Prostate gland (tissue), 2 donors: Measurements from ENCODE around the gene BPTF. TPM values are rescaled to one million over a fixed set of nuclear protein-coding genes. Genes with fewer than 3 reads are reported as not detected.
"Not testable (repeated sequence)": the region's sequence is repeated elsewhere in the genome, so short reads cannot be mapped to it uniquely, and the experiment has no call there.

Experiments
- DNase-seq: peaks from one replicate; pipeline ENCODE4 v3.0.0-alpha.2; 2019; ENCODE audit warnings: low spot score
- H3K27ac ChIP-seq, 2 donors: fragments of 200-600 bp; sonication (generic); 2 replicates each; pipeline ENCODE4 v1.5.1; 2017 to 2019
- H3K27me3 ChIP-seq: fragments of 200-600 bp; sonication (generic); replicated peaks from 2 replicates; pipeline ENCODE4 v1.5.1; 2019; ENCODE audit not compliant: insufficient read depth
- H3K36me3 ChIP-seq, 2 donors: fragments of 200-600 bp; sonication (generic); 1 replicate in 1 of 2; 2 replicates in 1 of 2; pipeline versions ENCODE4 v1.5.1 to v1.8.1; 2017 to 2019
- H3K4me1 ChIP-seq: fragments of 200-600 bp; sonication (generic); replicated peaks from 2 replicates; pipeline ENCODE4 v1.5.1; 2019
- H3K4me3 ChIP-seq, 2 donors: fragments of 200-600 bp; sonication (generic); 2 replicates each; pipeline ENCODE4 v1.5.1; 2017 to 2019
- H3K9me3 ChIP-seq: fragments of 200-600 bp; sonication (generic); 2 replicates; pipeline ENCODE4 v1.5.1; 2017
- POLR2A ChIP-seq: fragments of 450-650 bp; IDR thresholded peaks from one replicate; pipeline ENCODE4 v1.6.1; 2016; ENCODE audit warnings: antibody characterized with exemption, mild to moderate bottlenecking
- POLR2AphosphoS5 ChIP-seq: sonication (generic); formaldehyde crosslinking; IDR thresholded peaks from one replicate; pipeline ENCODE4 v1.6.1; 2017; ENCODE audit warnings: antibody characterized with exemption
- WGBS: methylation state at CpG from one replicate; pipeline ENCODE4 v1.1.5; 2018; 5-methylcytosine and 5-hydroxymethylcytosine counted together
- intact Hi-C: fragments of 100-400 bp; cut with DNase I; formaldehyde crosslinking; loops from one replicate; pipeline ENCODE4 v1.14.2; 2022
- total RNA-seq, 2 donors: library from RNA; depleted of rRNA; stranded (reverse); fragments of >200 nt; gene quantifications; one replicate each; pipeline ENCODE4 v1.1.0, GENCODE V29; 2016
- TF ChIP-seq, protein P1 (sequence below), 4 experiments: fragments of 200-600 bp in 2 of 4; fragments of 450-650 bp in 2 of 4; sonication (generic) in 2 of 4; IDR thresholded peaks; 1 replicate in 3 of 4; 2 replicates in 1 of 4; pipeline ENCODE4 v1.5.1; 2016 to 2019; ENCODE audit warnings: antibody characterized with exemption in 4 of 4, mild to moderate bottlenecking in 2 of 4, moderate library complexity in 2 of 4

The BPTF gene
- total RNA-seq, 2 donors from 2014 or later, result 70.5 to 138 TPM

DNA sequence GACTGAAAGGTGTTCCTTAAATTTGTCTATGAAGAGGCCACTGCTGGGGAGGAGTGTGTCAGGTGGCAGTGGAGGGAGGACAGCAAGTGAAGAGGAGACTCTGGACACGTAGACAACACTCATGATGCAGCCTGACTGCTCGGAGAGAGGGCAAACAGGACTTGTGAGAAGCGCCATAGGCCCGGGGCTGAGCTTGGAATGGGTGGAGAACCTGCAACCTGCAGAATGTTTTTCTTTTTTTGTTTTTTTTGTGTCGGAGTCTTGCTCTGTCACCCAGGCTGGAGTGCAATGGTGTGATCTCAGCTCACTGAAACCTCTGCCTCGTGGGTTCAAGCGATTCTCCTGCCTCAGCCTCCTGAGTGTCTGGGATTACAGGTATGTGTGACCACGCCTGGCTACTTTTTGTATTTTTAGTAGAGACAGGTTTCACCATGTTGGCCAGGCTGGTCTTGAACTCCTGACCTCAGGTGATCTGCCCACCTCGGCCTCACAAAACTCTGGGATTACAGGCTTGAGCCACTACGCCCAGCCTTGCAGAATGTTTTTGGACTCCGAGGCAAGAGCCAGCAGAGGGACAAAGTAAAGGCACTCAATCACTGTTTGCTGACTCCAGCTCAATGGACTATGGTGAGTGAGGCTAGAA lies 189.9 kb downstream of the BPTF start:
- H3K27ac ChIP-seq, result no peak overlapping the region
- H3K4me3 ChIP-seq, result no peak overlapping the region
- intact Hi-C loops, result loop anchor here (10.0 kb wide), 1 partner anchor 50 kb away; no protein-coding TSS in a partner anchor
- TF ChIP-seq, protein P1, sequence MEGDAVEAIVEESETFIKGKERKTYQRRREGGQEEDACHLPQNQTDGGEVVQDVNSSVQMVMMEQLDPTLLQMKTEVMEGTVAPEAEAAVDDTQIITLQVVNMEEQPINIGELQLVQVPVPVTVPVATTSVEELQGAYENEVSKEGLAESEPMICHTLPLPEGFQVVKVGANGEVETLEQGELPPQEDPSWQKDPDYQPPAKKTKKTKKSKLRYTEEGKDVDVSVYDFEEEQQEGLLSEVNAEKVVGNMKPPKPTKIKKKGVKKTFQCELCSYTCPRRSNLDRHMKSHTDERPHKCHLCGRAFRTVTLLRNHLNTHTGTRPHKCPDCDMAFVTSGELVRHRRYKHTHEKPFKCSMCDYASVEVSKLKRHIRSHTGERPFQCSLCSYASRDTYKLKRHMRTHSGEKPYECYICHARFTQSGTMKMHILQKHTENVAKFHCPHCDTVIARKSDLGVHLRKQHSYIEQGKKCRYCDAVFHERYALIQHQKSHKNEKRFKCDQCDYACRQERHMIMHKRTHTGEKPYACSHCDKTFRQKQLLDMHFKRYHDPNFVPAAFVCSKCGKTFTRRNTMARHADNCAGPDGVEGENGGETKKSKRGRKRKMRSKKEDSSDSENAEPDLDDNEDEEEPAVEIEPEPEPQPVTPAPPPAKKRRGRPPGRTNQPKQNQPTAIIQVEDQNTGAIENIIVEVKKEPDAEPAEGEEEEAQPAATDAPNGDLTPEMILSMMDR (IDR thresholded peaks at IDR 0.05), result no peak
- no peak for TF ChIP-seq POLR2AphosphoS5
- DNase-seq, result no peak
- no peaks in the 10 kb centered on the region for H3K27me3 ChIP-seq
- H3K36me3 ChIP-seq, result no peaks in the 10 kb centered on the region
- no peaks in the 10 kb centered on the region for H3K9me3 ChIP-seq
- H3K4me1 ChIP-seq, result no peaks in the 10 kb centered on the region
- WGBS, result 81% methylated on average over 11 of the region's 11 CpGs

DNA sequence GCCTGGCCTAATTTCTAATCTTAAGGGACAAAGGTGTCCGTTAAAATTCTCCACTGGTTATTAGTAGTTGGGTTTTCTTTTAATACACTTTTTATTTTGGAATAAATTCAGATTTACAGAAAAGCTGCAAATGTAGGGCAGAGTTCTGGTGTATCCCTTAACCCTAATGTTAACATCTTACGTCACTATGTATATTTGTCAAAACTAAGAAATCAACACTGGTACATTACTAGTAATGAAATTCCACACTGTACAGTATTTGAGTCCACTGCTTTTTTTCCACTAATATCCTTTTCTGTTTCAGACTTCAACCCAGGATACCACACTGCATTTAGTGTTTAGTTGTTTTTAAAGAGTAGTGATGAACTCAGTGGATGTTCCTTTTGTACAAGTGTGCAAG lies 191.5 kb downstream of the BPTF start:
- DNase-seq, result no peak
- 95% methylated on average over 2 of the region's 2 CpGs for WGBS
- Histone ChIP-seq H3K9me3 (no peaks in the 10 kb centered on the region), H3K27ac (no peak overlapping the region), H3K4me3 (no peak overlapping the region), H3K36me3 (no peaks in the 10 kb centered on the region), H3K27me3 (no peaks in the 10 kb centered on the region), H3K4me1 (no peaks in the 10 kb centered on the region)
- intact Hi-C loops, result loop anchor here (10.0 kb wide), 1 partner anchor 52 kb away; no protein-coding TSS in a partner anchor
- TF ChIP-seq POLR2AphosphoS5, result no peak
- TF ChIP-seq POLR2A, result no peak
- TF ChIP-seq, protein P1 (IDR thresholded peaks at IDR 0.05), result no peak

DNA sequence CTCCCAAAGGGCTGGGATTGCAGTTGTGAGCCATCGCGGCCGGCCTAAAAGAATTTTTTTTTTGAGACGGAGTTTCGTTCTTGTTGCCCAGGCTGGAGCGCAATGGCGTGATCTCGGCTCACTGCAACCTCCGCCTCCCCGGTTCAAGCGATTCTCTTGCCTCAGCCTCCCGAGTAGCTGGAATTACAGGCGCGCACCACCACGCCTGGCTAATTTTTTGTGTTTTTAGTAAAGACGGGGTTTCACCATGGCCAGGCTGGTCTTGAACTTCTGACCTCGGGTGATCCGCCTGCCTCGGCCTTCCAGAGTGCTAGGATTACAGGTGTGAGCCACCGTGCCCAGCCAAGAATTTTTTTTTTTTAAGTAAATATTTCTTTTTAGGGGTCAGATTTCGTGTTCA lies 193.2 kb downstream of the BPTF start:
- H3K4me1 ChIP-seq, DNase-seq, H3K9me3 ChIP-seq, H3K27me3 ChIP-seq, H3K27ac ChIP-seq, H3K36me3 ChIP-seq, H3K4me3 ChIP-seq: not testable (repeated sequence)
- 86% methylated on average over 21 of the region's 21 CpGs for WGBS
- intact Hi-C loops, result loop anchor here (10.0 kb wide), 1 partner anchor 54 kb away; no protein-coding TSS in a partner anchor

DNA sequence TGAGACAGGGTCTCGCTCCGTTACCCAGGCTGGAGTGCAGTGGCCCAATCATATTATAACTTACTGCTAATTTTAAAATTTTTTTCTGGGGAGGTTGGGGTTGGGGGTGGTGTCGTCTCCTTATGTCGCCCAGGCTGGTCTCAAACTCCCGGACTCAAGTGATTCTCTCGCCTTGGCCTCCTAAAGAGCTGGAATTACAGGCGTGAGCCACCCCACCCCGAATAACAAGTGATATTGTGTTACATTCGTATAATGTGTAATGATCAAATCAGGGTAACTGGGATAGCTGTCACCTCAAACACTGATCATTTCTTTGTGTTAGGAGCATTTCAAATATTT lies 194.0 kb downstream of the BPTF start:
- Histone ChIP-seq H3K9me3 (no peaks in the 10 kb centered on the region), H3K27me3 (no peaks in the 10 kb centered on the region), H3K4me3 (no peak overlapping the region), H3K4me1 (no peaks in the 10 kb centered on the region), H3K27ac (no peak overlapping the region), H3K36me3 (no peaks in the 10 kb centered on the region)
- intact Hi-C loops, result loop anchor here (10.0 kb wide), 1 partner anchor 55 kb away; no protein-coding TSS in a partner anchor
- 81% methylated on average over 9 of the region's 9 CpGs for WGBS
- no peak for TF ChIP-seq POLR2AphosphoS5
- TF ChIP-seq, protein P1 (IDR thresholded peaks at IDR 0.05), result no peak
- TF ChIP-seq POLR2A, result no peak
- DNase-seq, result no peak

DNA sequence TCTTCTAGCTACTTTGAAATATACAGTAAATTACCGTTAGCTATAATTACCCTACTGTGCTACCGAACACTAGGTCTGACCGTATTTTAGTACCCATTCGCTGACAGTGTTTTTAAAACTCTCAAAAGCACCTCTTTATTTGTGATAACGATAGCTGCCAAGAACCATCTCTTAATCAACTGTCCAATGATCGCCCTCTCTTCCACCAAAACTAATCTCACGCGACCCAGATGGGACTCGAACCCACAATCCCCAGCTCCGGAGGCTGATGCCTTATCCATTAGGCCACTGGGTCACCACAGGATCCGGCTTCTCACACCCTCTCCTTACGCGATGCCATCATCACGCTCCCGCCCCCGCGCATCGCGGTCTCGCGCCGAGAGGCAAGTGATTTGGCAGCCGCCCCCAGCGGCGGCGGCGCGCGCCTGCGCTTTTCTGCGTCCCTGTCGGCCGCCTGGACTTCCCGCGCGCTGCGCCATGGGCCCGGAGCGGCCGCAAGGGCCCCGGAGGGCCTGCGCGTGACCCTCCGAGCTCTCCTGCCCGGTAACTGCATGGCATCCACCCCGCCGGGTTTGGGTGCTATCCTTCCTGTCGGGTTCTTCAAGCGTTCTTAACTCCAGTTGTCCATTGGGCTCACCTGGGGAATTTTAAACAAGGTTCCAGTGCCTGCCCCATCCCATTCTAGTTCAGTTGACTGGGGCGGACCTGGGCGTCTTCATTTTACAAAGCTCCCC lies 194.5 kb downstream of the BPTF start:
- WGBS, result 2% methylated on average over 47 of the region's 51 CpGs
- peak; percentile 94 for DNase-seq

More for the DNA sequence above, 194.5 kb downstream of the BPTF start:
- Histone ChIP-seq H3K4me3 (peak overlapping the region; percentile 47 to 49), H3K36me3 (no peaks in the 10 kb centered on the region), H3K27me3 (no peaks in the 10 kb centered on the region), H3K27ac (peak overlapping the region; percentile 83 to 90), H3K9me3 (no peaks in the 10 kb centered on the region), H3K4me1 (no peaks in the 10 kb centered on the region)
- peak; percentile 94 for TF ChIP-seq POLR2AphosphoS5
- peak; percentile 41 for TF ChIP-seq POLR2A
- TF ChIP-seq, protein P1 (IDR thresholded peaks at IDR 0.05), result peak; percentile 34 to 81 (median 56)
- intact Hi-C loops, result loop anchor here (10.0 kb wide), 1 partner anchor 55 kb away; no protein-coding TSS in a partner anchor
